ENCODE data around the gene GALNT1. TPM values are rescaled to one million over a fixed set of nuclear protein-coding genes. Genes with fewer than 3 reads are reported as not detected.

Gene GALNT1
- total and polyA plus RNA-seq, 9 of the 15 experiments (the other 6 are each of a cell fraction or from before 2014, with no cell fraction given) = 14.4 to 54.1 (median 36.6) TPM

- no peak for ATAC-seq
- BruUV-seq (replicated peaks) = no TSS peak
- intact Hi-C loops (cut with micrococcal nuclease) (no loop called here), in situ Hi-C loops (cut with MboI) (no loop called here)
- Histone ChIP-seq H3K27me3 (ENCODE audit: control insufficient read depth in 2 of 2, insufficient read depth in 2 of 2, low read length in 2 of 2) (no peaks in the 10 kb centered on the region), H4K20me1 (replicated peaks; ENCODE audit: control insufficient read depth, insufficient read depth, low read length) (no peaks in the 10 kb centered on the region), H3K9ac (ENCODE audit: insufficient read depth in 1 of 2, low read depth in 2 of 2, low read length in 2 of 2) (no peak overlapping the region), H3K9me1 (ENCODE audit: control insufficient read depth, insufficient read depth, low read length) (no peaks in the 10 kb centered on the region), H3K4me3 (no peak overlapping the region), H3K79me2 (ENCODE audit: control insufficient read depth, insufficient read depth, low read length) (peaks cover 29% of the 10 kb centered on the region), H3K4me2 (ENCODE audit: insufficient read depth, low read length) (no peak overlapping the region), H3K4me1 (replicated peaks in 1 of 2; ENCODE audit: control insufficient read depth in 2 of 2, insufficient read depth in 2 of 2, low read length in 2 of 2) (peaks cover 0 to 6% of the 10 kb centered on the region in 2 experiments; a peak in 3 of 5 replicates), H3K9me3 (replicated peaks; ENCODE audit: control insufficient read depth, insufficient read depth, low read depth, low read length) (0 out of 2 replicates have a peak, but pooled peaks cover 6% of the 10 kb centered on the region), H3K36me3 (ENCODE audit: control insufficient read depth, insufficient read depth, low read length) (no peaks in the 10 kb centered on the region), H2AFZ (ENCODE audit: low read depth, low read length) (no peak overlapping the region), H3K27ac (ENCODE audit: extremely low read depth, low read depth, low read length) (no peak overlapping the region)
- 50% methylated on average over 4 of the region's 4 CpGs for WGBS (ENCODE audit: insufficient coverage, low coverage, missing lambda C conversion rate)
- POLR2A ChIA-PET = no interaction called here
- CTCF ChIA-PET (ENCODE audit: low intra/inter-chr PET ratio) = no interaction called here
- DNase-seq (ENCODE audit: extremely low read depth in 1 of 4, low spot score in 3 of 4) = no peak
- FAIRE-seq = no peak
- no peak for TF ChIP-seq ZBTB5 (IDR thresholded peaks at IDR 0.05)
- peak in 1 of 2 experiments; percentile 84; a peak in 2 of 3 replicates for TF ChIP-seq CBX3 (IDR thresholded peaks at IDR 0.05; ENCODE audit: borderline replicate concordance in 1 of 2, low read length in 2 of 2)
- peak; percentile 91 for TF ChIP-seq TRIM28 (IDR thresholded peaks at IDR 0.05)
- TF ChIP-seq CBX1 (IDR thresholded peaks at IDR 0.05; ENCODE audit: low read depth) = 0 out of 2 replicates have a peak, but pooled peaks have one; percentile 34
- TF ChIP-seq ZNF75A (CRISPR knock-in tag; IDR thresholded peaks at IDR 0.05) = no peak
- TF ChIP-seq RAD21 (CRISPR knock-in tag; conservative IDR thresholded peaks at IDR 0.05 in 1 of 2, IDR thresholded peaks at IDR 0.05 in 1 of 2) = no peak
- no peak for TF ChIP-seq MCM5 (IDR thresholded peaks at IDR 0.05; ENCODE audit: low read depth)
- peak; percentile 73; the same call in 1 of the 2 replicates for TF ChIP-seq CBX5 (IDR thresholded peaks at IDR 0.05; ENCODE audit: borderline replicate concordance, low read depth)
- TF ChIP-seq ZNF41 (CRISPR knock-in tag; conservative IDR thresholded peaks at IDR 0.05) = no peak
- no peak for TF ChIP-seq NBN (IDR thresholded peaks at IDR 0.05; ENCODE audit: low read depth)
- TF ChIP-seq KAT2B (IDR thresholded peaks at IDR 0.05; ENCODE audit: low read depth, low read length) = no peak
- TF ChIP-seq TRIM25 (IDR thresholded peaks at IDR 0.05; ENCODE audit: borderline replicate concordance) = no peak
- TF ChIP-seq HDAC6 (IDR thresholded peaks at IDR 0.05; ENCODE audit: low read depth, low read length) = no peak
- TF ChIP-seq POLR2A (conservative IDR thresholded peaks at IDR 0.05) = no peak
- no peak for TF ChIP-seq NKRF (IDR thresholded peaks at IDR 0.05; ENCODE audit: borderline replicate concordance)
- TF ChIP-seq NEUROD1 (IDR thresholded peaks at IDR 0.05; ENCODE audit: borderline replicate concordance, low read depth, low read length, partially characterized antibody) = no peak
- TF ChIP-seq POLR2G (IDR thresholded peaks at IDR 0.05; ENCODE audit: low read depth, low read length) = no peak
These were observed 6.6 kb downstream of the GALNT1 start for GRCh38 chr18:35588122-35588521.

Data from K562 (cell line).